BLaER1 (cell line): ENCODE data around the gene CCDC27.
A peak's percentile ranks its signal among the peaks of the same experiment; 100 is the strongest.

Experiments
- H3K27ac ChIP-seq: shearing (Covaris generic); formaldehyde crosslinking; 2 replicates; pipeline ENCODE4 v1.8.1; 2022
- H3K27me3 ChIP-seq: shearing (Covaris generic); formaldehyde crosslinking; 2 replicates; pipeline ENCODE4 v1.8.1; 2022
- H3K36me3 ChIP-seq: shearing (Covaris generic); formaldehyde crosslinking; 2 replicates; pipeline ENCODE4 v1.8.1; 2022
- H3K4me1 ChIP-seq: shearing (Covaris generic); formaldehyde crosslinking; 2 replicates; pipeline ENCODE4 v1.8.1; 2022
- H3K4me2 ChIP-seq: shearing (Covaris generic); formaldehyde crosslinking; 2 replicates; pipeline ENCODE4 v1.8.1; 2022
- H3K4me3 ChIP-seq: shearing (Covaris generic); formaldehyde crosslinking; 2 replicates; pipeline ENCODE4 v1.8.1; 2022
- H3K9ac ChIP-seq: shearing (Covaris generic); formaldehyde crosslinking; 2 replicates; pipeline ENCODE4 v1.8.1; 2022
- H3K9me3 ChIP-seq: shearing (Covaris generic); formaldehyde crosslinking; 2 replicates; pipeline ENCODE4 v1.8.1; 2022
- H4K20me1 ChIP-seq: shearing (Covaris generic); formaldehyde crosslinking; 2 replicates; pipeline ENCODE4 v1.8.1; 2022
- Cebpa-rat ChIP-seq: shearing (Covaris generic); IDR thresholded peaks from 2 replicates; pipeline ENCODE4 v1.8.1; 2022

CCDC27 gene

DNA sequence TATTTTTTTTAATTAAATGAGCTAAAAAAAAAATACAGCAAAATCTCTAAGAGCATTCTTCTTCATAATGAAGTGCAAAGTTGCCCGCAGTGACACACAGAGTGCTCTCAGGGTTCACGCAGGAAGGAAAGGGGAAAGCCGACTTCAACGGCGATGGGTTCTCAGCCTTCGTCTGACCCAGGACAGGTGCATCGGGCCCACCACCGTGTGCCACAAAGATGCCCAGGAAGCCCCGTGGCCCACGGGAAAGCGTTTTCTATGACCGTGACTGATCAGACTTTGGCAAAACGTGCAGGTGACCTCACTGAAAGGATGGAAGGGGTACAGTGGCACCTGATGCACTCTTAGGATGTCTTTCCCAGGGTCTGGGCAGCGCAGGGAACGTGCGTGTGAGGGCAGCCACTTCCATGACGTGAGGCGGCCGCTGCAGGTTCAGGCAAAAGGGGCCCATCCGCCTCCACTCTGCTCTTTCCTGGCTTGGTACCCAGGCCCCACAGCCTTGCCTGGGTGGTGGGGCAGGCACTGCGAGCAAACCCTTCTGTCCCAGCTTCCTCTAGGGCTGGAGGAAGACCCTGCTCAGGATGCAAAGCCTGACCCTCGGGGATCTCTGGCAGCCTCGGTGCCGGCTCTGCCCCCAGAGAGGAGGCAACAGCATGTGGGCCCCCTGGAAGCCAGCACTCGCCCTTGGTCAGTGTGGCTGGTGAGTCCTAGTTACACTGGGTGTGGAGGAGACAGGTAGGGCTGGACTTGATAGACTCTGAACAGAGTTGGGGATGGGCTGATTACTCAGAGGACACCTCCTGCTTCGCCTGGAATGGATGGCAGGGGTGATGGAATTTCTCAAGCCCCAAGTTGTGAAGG, 35.7 kb downstream of the CCDC27 start:
- TF ChIP-seq Cebpa-rat: no peak
- 0 out of 2 replicates have a peak overlapping the region, but pooled peaks have one; percentile 10 for H3K9ac ChIP-seq
- no peaks in the 10 kb centered on the region for H3K27me3 ChIP-seq
- H3K4me1 ChIP-seq: peaks cover 86% of the 10 kb centered on the region
- H3K4me2 ChIP-seq: peak overlapping the region; percentile 90
- peak overlapping the region; percentile 38 for H3K4me3 ChIP-seq
- H4K20me1 ChIP-seq: peaks cover 100% of the 10 kb centered on the region
- H3K27ac ChIP-seq: no peak overlapping the region
- no peaks in the 10 kb centered on the region for H3K9me3 ChIP-seq
- H3K36me3 ChIP-seq: peaks cover 66% of the 10 kb centered on the region

DNA sequence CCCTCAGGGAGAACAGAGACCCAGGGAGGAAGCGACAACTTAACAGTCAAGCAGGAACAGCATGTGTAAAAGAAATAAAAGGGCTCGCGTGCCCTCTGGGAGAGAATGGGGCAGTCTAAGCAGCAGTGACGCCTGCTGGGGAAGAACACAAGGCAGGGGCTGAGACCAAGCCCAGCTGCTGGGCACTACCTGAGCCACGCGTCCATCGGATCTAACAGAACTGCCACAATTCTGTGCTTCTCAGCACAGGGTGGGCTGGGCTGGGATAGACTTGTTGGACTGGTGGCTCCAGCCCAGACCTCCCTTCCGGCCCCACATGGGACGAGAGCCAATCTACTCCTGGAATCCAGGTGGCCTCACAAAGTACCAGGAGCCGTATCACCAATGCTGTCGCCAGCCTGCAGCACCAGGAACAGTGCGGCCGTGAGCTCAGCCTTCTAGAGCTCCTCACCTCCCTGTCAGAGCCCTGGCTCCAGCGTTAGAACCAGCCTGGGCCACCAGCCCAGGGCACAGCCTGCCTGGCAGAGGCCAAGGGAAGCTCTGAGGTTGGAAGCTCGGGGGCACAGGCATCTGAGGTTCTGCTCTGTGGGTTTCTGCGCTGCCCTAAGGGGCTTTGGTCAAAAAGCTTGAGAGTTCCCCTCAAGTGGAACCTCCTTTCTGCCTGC, 36.6 kb downstream of the CCDC27 start:
- H3K4me3 ChIP-seq: peak overlapping the region; percentile 15
- H3K27ac ChIP-seq: peak overlapping the region; percentile 25; the same call in 1 of the 2 replicates
- TF ChIP-seq Cebpa-rat: no peak
- peaks cover 83% of the 10 kb centered on the region for H3K4me1 ChIP-seq
- H3K9ac ChIP-seq: peak overlapping the region; percentile 63
- H3K4me2 ChIP-seq: peak overlapping the region; percentile 90
- H3K27me3 ChIP-seq: no peaks in the 10 kb centered on the region
- no peaks in the 10 kb centered on the region for H3K9me3 ChIP-seq
- H3K36me3 ChIP-seq: peaks cover 73% of the 10 kb centered on the region
- H4K20me1 ChIP-seq: peaks cover 100% of the 10 kb centered on the region

DNA sequence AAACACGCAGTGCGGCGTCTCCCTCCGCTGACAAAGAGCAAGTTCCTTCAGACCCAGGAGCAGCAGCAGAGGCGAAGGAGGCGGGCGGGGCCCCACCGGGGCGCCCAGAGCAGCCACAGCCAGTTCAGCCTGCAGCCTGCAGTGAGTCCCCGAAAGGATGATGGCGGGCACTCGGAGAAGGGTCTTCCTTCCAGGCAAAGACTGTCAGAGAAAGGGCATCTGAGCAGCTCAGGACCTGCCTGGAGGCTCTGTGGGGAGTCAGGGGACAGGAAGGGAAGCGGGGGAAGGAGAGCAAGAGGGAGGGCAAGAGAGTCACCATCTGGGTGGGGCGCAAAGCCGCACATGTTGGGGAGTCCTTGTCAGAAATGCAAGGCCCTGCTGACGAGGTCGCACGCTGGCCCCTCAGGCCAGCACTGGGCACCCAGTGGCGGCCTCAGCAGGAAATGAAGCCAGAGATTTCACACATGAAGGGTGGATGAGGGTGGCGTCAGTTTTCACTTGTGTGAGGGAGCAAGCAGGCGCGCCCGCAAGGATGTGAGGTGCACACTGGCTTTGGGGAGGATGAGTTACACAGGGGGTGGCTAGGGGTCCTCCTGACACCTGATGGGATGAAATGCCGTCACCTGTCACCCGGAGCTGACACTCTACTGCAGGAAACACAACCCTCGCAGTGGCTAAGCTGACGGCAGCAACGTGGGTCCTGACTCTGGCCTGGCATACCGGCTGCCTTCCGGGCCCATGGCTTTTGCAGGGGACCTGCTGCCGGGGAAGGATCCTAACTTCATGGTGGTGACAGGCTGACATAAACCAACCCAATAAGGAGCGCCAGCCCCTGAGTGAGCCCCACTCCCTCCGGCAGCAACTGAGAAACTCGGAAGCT, 37.4 kb downstream of the CCDC27 start:
- H3K27me3 ChIP-seq: no peaks in the 10 kb centered on the region
- peak overlapping the region; percentile 15 for H3K4me3 ChIP-seq
- peaks cover 78% of the 10 kb centered on the region for H3K36me3 ChIP-seq
- H3K4me1 ChIP-seq: peaks cover 83% of the 10 kb centered on the region
- H3K4me2 ChIP-seq: peak overlapping the region; percentile 90
- H3K27ac ChIP-seq: peak overlapping the region; percentile 25; the same call in 1 of the 2 replicates
- peak overlapping the region; percentile 63 for H3K9ac ChIP-seq
- H3K9me3 ChIP-seq: no peaks in the 10 kb centered on the region
- peaks cover 100% of the 10 kb centered on the region for H4K20me1 ChIP-seq
- TF ChIP-seq Cebpa-rat: no peak

DNA sequence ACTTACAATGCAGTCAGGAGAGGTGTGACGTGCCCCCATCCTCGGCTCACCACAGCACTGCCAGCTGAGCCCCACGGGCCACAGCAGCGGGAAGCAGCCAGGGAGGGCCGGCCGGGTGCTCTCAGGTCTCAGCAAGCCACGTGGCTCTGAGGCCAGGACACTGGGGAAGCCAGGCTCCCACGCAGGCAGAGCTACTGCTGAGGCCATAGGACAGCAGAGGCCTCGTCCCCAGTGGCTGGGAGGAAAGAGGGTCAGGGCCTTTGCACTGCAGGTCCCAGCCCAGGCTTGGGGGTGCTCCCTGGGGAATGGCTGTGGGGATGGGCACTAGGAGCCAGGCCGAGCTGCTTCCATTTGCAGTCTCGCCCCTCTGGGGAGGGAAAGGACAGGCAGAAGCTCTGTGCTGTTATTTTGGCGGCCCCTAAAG, 38.3 kb downstream of the CCDC27 start:
- H3K9me3 ChIP-seq: no peaks in the 10 kb centered on the region
- TF ChIP-seq Cebpa-rat: no peak
- H3K9ac ChIP-seq: peak overlapping the region; percentile 63; the same call in 1 of the 2 replicates
- H3K27ac ChIP-seq: no peak overlapping the region
- peaks cover 100% of the 10 kb centered on the region for H4K20me1 ChIP-seq
- peaks cover 72% of the 10 kb centered on the region for H3K36me3 ChIP-seq
- peaks cover 83% of the 10 kb centered on the region for H3K4me1 ChIP-seq
- no peak overlapping the region for H3K4me3 ChIP-seq
- no peaks in the 10 kb centered on the region for H3K27me3 ChIP-seq
- peak overlapping the region; percentile 90 for H3K4me2 ChIP-seq

DNA sequence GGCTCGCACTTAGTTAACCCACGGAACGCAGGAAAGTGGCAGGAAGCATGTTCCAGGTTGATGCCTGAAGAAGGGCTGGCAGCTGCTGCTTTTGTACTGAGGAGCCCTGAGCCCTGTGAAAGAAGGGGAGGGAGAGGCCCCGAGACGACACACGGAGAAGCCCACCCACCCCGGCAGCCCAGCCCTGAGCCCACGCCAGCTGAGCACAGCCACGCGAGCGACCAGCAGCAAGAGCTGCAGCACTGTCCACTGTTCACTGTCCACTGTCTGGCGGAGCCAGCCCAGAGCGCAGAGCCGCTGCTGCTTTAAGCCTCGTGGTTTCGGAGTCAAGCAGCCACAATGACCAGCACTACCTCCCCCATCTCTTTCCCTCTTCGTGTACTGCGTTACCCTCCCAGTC, 38.7 kb downstream of the CCDC27 start:
- H3K27me3 ChIP-seq: no peaks in the 10 kb centered on the region
- H3K9ac ChIP-seq: no peak overlapping the region
- TF ChIP-seq Cebpa-rat: no peak
- peaks cover 100% of the 10 kb centered on the region for H4K20me1 ChIP-seq
- H3K4me3 ChIP-seq: no peak overlapping the region
- peaks cover 68% of the 10 kb centered on the region for H3K36me3 ChIP-seq
- H3K27ac ChIP-seq: no peak overlapping the region
- no peaks in the 10 kb centered on the region for H3K9me3 ChIP-seq
- H3K4me2 ChIP-seq: peak overlapping the region; percentile 90
- peaks cover 78% of the 10 kb centered on the region for H3K4me1 ChIP-seq

DNA sequence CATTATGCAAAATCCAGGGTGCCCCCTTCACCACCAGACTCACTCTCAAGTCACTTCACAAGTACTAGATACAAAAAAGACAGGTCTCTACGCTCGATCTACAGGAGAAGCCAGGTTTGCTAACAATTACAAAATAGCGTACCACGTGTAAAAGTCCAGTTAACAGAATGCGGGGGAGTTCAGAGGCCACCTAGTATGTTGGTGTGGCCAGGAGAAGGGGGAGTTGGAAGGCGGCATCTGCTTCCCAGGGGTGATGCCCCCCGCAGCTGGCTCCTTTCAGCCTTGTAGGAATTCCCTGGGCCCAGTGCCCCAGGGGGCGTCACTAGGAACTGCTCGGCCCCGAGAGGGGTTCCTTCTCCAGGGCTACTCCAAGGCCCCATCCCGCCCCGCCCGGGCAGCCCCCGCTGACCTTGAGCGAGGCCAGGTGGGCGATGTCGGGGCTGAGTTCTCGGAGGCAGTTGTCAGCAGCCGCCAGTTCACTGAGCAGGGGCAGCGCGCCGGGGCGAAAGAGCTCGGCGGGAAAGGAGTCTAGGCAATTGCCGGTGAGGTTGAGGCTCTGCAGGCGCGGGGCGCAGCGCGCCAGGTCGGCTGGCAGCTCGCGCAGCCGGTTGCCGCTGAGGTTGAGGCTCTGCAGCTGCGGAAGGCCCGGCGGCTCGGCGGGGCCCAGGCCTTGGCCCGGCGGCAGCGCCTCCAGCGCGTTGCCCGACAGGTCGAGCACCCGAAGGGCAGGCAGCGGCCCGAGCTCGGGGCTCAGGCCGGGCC, 43.4 kb downstream of the CCDC27 start:
- peak overlapping the region; percentile 82 for H3K27ac ChIP-seq
- peaks cover 56% of the 10 kb centered on the region for H4K20me1 ChIP-seq
- no peaks in the 10 kb centered on the region for H3K9me3 ChIP-seq
- H3K4me1 ChIP-seq: peaks cover 40% of the 10 kb centered on the region
- H3K4me3 ChIP-seq: peak overlapping the region; percentile 99
- peak overlapping the region; percentile 88 for H3K4me2 ChIP-seq
- peak overlapping the region; percentile 92 for H3K9ac ChIP-seq
- H3K36me3 ChIP-seq: peaks cover 39% of the 10 kb centered on the region
- TF ChIP-seq Cebpa-rat: no peak
- H3K27me3 ChIP-seq: no peaks in the 10 kb centered on the region

DNA sequence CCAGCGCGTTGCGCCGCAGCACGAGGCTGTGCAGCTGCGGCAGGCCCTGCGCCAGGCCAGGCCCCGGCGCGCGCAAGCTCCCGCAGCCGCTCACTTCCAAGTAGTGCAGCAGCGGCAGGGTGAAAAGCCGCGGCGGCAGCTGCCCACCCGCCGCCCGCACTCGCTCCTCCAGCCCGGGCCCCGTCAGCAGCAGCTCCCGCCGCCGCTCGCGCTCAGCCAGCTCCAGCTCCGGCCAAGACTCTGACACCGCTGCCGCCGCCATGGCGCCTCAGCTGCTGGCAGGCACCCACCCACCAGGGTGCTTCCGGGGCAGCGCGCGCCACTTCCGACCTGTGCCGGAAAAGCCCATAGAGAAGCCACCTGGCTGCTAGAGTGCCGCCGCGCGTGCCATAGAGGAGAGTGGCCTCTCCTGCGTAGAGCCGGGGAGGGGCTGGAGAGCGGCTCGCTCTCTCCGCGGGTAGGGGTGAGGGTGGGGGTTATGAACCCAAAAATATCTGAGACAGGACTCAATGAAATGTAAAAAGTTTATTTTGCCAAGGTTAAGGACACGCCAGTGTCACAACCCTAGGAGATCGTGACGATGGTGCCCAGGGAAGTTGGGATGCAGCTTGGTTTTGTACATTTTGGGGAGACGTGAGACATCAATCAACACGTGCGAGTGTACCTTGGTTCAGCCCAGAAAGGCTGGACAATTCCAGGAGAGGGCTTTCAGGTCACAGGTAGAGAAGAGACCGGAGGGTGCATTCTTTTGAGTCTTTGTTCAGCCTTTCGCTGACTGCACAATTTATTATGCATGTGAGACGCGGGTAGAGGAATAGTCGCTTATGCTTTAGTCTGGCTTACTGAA, 44.2 kb downstream of the CCDC27 start, which contains the start of gene LRRC47:
Gene LRRC47 (minus strand): TSS at position 284 of the 847 bp plus-strand sequence. CDS start 22 bp downstream, at position 262.
- no peaks in the 10 kb centered on the region for H3K27me3 ChIP-seq
- H3K27ac ChIP-seq: peak within 1 kb of the TSS; percentile 82
- no peak for TF ChIP-seq Cebpa-rat
- no peaks in the 10 kb centered on the region for H3K9me3 ChIP-seq
- peak within 1 kb of the TSS; percentile 92 for H3K9ac ChIP-seq
- H3K4me3 ChIP-seq: peak within 1 kb of the TSS; percentile 99
- peaks cover 32% of the 10 kb centered on the region for H3K4me1 ChIP-seq
- peaks cover 32% of the 10 kb centered on the region for H3K36me3 ChIP-seq
- peaks cover 48% of the 10 kb centered on the region for H4K20me1 ChIP-seq
- peak within 1 kb of the TSS; percentile 88 for H3K4me2 ChIP-seq
